ENCODE data around the gene SYNGR3. TPM values are rescaled to one million over a fixed set of nuclear protein-coding genes. Genes with fewer than 3 reads are reported as not detected.
A peak's percentile ranks its signal among the peaks of the same experiment; 100 is the strongest.

The SYNGR3 gene
- total and polyA plus RNA-seq, 2 of the 13 experiments (the other 11 are each of a cell fraction or from before 2014, with no cell fraction given), result 0.97 to 5.7 TPM

DNA sequence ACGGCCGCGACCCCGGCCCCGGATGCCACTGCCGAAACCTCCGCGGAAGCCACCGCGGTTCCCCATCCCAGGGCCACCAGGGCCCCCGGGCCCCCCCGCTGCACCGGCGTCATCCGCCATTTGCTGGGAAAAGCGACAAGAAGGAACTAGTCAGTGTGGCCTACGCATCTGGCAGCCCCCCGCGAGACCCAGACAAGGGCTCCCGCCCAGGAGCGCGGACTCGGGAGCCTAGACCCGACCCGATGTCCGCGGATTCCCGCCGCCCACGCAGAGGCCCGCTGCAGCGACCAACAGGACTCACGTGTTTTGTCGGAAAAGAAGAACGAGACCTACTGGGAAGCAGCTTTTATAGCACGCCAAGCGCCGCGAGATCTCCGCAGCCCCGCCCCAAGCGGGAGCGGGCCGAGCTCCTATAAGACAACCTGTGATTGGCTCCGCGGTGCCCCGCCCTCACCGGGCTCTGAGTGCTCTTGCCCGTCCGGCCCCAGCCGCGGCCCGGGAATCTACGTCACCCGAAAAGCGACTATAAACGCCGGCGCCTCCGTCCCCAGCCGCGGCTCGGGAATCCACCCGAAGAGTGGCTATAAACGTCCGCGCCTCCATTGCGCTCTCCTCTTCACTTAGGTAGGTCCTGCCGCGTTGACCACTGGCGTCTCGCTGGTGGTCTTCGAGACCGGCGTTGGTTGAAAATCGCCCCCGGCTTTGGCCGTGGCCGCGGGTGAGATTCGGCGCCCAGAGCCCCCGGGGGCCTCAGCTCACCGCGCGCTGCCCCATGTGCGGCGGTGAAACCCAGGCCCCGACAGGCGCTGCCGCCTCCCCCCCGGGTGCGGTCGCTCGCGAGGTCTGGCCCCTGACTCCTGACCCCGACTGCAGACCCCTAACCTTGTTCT lies 25.0 kb upstream of the SYNGR3 start, which contains the start of gene RPS2 (continued):
- no peak for TF ChIP-seq SOX13 (IDR thresholded peaks at IDR 0.05)
- no peak; a peak in 1 of 4 replicates for TF ChIP-seq SOX13 (CRISPR knock-in tag; conservative IDR thresholded peaks at IDR 0.05 in 1 of 2, IDR thresholded peaks at IDR 0.05 in 1 of 2)
- no peak for TF ChIP-seq ZSCAN30 (CRISPR knock-in tag; IDR thresholded peaks at IDR 0.05)
- TF ChIP-seq ZNF17 (CRISPR knock-in tag; IDR thresholded peaks at IDR 0.05), result no peak
- TF ChIP-seq GZF1 (CRISPR knock-in tag; IDR thresholded peaks at IDR 0.05), result peak; percentile 60; the same call in 1 of the 2 replicates
- TF ChIP-seq, protein P1, sequence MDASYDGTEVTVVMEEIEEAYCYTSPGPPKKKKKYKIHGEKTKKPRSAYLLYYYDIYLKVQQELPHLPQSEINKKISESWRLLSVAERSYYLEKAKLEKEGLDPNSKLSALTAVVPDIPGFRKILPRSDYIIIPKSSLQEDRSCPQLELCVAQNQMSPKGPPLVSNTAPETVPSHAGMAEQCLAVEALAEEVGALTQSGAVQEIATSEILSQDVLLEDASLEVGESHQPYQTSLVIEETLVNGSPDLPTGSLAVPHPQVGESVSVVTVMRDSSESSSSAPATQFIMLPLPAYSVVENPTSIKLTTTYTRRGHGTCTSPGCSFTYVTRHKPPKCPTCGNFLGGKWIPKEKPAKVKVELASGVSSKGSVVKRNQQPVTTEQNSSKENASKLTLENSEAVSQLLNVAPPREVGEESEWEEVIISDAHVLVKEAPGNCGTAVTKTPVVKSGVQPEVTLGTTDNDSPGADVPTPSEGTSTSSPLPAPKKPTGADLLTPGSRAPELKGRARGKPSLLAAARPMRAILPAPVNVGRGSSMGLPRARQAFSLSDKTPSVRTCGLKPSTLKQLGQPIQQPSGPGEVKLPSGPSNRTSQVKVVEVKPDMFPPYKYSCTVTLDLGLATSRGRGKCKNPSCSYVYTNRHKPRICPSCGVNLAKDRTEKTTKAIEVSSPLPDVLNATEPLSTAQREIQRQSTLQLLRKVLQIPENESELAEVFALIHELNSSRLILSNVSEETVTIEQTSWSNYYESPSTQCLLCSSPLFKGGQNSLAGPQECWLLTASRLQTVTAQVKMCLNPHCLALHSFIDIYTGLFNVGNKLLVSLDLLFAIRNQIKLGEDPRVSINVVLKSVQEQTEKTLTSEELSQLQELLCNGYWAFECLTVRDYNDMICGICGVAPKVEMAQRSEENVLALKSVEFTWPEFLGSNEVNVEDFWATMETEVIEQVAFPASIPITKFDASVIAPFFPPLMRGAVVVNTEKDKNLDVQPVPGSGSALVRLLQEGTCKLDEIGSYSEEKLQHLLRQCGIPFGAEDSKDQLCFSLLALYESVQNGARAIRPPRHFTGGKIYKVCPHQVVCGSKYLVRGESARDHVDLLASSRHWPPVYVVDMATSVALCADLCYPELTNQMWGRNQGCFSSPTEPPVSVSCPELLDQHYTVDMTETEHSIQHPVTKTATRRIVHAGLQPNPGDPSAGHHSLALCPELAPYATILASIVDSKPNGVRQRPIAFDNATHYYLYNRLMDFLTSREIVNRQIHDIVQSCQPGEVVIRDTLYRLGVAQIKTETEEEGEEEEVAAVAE (CRISPR knock-in tag; IDR thresholded peaks at IDR 0.05; ENCODE audit: borderline replicate concordance), result peak; percentile 100
- TF ChIP-seq TAF15 (IDR thresholded peaks at IDR 0.05; ENCODE audit: low read depth, low read length, poor library complexity, severe bottlenecking), result peak; percentile 80
- TF ChIP-seq HNF4A (CRISPR knock-in tag; IDR thresholded peaks at IDR 0.05), result 0 out of 2 replicates have a peak, but pooled peaks have one; percentile 6
- TF ChIP-seq ZNF207 (IDR thresholded peaks at IDR 0.05; ENCODE audit: borderline replicate concordance), result no peak
- TF ChIP-seq ZNF441 (CRISPR knock-in tag; IDR thresholded peaks at IDR 0.05; ENCODE audit: borderline replicate concordance), result no peak
- no peak for TF ChIP-seq ZNF841 (CRISPR knock-in tag; IDR thresholded peaks at IDR 0.05; ENCODE audit: borderline replicate concordance)
- no peak for TF ChIP-seq ZNF3 (CRISPR knock-in tag; IDR thresholded peaks at IDR 0.05)
- TF ChIP-seq ZNF616 (CRISPR knock-in tag; IDR thresholded peaks at IDR 0.05; ENCODE audit: low read depth), result no peak
- TF ChIP-seq ZSCAN12 (CRISPR knock-in tag; IDR thresholded peaks at IDR 0.05), result peak; percentile 44; the same call in 1 of the 2 replicates
- TF ChIP-seq, protein P2, sequence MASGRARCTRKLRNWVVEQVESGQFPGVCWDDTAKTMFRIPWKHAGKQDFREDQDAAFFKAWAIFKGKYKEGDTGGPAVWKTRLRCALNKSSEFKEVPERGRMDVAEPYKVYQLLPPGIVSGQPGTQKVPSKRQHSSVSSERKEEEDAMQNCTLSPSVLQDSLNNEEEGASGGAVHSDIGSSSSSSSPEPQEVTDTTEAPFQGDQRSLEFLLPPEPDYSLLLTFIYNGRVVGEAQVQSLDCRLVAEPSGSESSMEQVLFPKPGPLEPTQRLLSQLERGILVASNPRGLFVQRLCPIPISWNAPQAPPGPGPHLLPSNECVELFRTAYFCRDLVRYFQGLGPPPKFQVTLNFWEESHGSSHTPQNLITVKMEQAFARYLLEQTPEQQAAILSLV (CRISPR knock-in tag; IDR thresholded peaks at IDR 0.05; ENCODE audit: borderline replicate concordance), result no peak; the same call in 1 of the 2 replicates
- TF ChIP-seq ZNF776 (CRISPR knock-in tag; IDR thresholded peaks at IDR 0.05), result peak; percentile 60; the same call in 1 of the 2 replicates
- peak; percentile 69 for TF ChIP-seq ZNF33A (CRISPR knock-in tag; IDR thresholded peaks at IDR 0.05; ENCODE audit: borderline replicate concordance)
- no peak for TF ChIP-seq JUNB (CRISPR knock-in tag; IDR thresholded peaks at IDR 0.05; ENCODE audit: borderline replicate concordance)
- TF ChIP-seq FOXK1 (CRISPR knock-in tag; IDR thresholded peaks at IDR 0.05; ENCODE audit: borderline replicate concordance, low read depth), result 0 out of 2 replicates have a peak, but pooled peaks have one; percentile 37
- TF ChIP-seq TSC22D2 (CRISPR knock-in tag; IDR thresholded peaks at IDR 0.05; ENCODE audit: borderline replicate concordance), result no peak; the same call in 1 of the 2 replicates
- TF ChIP-seq EEA1 (CRISPR knock-in tag; IDR thresholded peaks at IDR 0.05; ENCODE audit: borderline replicate concordance), result no peak
- 0 out of 2 replicates have a peak, but pooled peaks have one; percentile 60 for TF ChIP-seq DNMT3B (CRISPR knock-in tag; conservative IDR thresholded peaks at IDR 0.05)
- TF ChIP-seq ZNF501 (CRISPR knock-in tag; IDR thresholded peaks at IDR 0.05), result no peak
- TF ChIP-seq FOXA1 (IDR thresholded peaks at IDR 0.05), result no peak
- TF ChIP-seq FOXA1 (CRISPR knock-in tag; IDR thresholded peaks at IDR 0.05), result no peak
- no peak; the same call in 1 of the 2 replicates for TF ChIP-seq FOXJ3 (CRISPR knock-in tag; IDR thresholded peaks at IDR 0.05; ENCODE audit: borderline replicate concordance)

All from HepG2 (cell line).